A549 (cell line): Measurements from ENCODE around the gene FBXO38.

Experiments used
- CTCF ChIP-seq: fragments of >200 bp; sonication (Bioruptor Twin); formaldehyde crosslinking; IDR thresholded peaks from 3 replicates; pipeline ENCODE4 v1.5.1; 2016
- ELK1 ChIP-seq: fragments of 150-350 bp; IDR thresholded peaks from 2 replicates; pipeline ENCODE4 v1.6.1; 2014; ENCODE audit warnings: low read depth, mild to moderate bottlenecking, low read length
- PHF8 ChIP-seq: fragments of 200-600 bp; sonication (generic); IDR thresholded peaks from 2 replicates; pipeline ENCODE4 v1.6.1; 2016; ENCODE audit warnings: low read depth, mild to moderate bottlenecking, antibody characterized with exemption, moderate library complexity, borderline replicate concordance
- RAD21 ChIP-seq, 2 experiments: fragments of >200 bp in 1 of 2; sonication (Bioruptor Twin) in 1 of 2; formaldehyde crosslinking in 1 of 2; IDR thresholded peaks in 1 of 2; conservative IDR thresholded peaks in 1 of 2; 2 replicates in 1 of 2; 3 replicates in 1 of 2; pipeline ENCODE4 v1.6.1; 2012 to 2018; ENCODE audit warnings: inconsistent platforms in 1 of 2
- SREBF2 ChIP-seq: fragments of 450-650 bp; IDR thresholded peaks from 2 replicates; pipeline ENCODE4 v1.6.1; 2014; ENCODE audit warnings: mild to moderate bottlenecking, moderate library complexity

DNA sequence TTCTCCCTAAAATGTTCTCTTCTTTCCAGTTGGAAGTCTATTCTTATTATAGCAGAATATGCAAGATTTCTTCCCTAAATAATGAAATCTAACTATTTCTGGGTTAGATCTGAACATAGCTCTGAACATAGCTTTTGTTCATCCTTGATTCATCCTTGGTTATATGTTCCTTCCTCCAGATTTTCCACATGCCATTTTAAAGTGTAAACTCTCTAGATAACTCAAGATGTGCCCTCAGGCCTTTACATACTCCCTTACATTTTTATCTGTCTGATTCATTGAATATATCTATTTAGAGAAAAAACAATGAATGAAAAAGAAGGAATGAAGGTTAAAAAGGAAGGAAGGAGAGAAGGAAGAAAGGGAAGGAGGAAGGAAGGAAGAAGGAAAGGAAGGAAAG lies 100.9 kb downstream of the FBXO38 start:
- no peak for TF ChIP-seq PHF8
- TF ChIP-seq SREBF2 = no peak
- TF ChIP-seq ELK1 = no peak
- TF ChIP-seq CTCF = no peak
- TF ChIP-seq RAD21 (conservative IDR thresholded peaks at IDR 0.05 in 1 of 2, IDR thresholded peaks at IDR 0.05 in 1 of 2) = no peak
